GM12864 (cell line): Measurements from ENCODE around the gene CD33.
"Not testable (repeated sequence)": the region's sequence is repeated elsewhere in the genome, so short reads cannot be mapped to it uniquely, and the experiment has no call there.

ENCODE experiments used
- DNase-seq: peaks from one replicate; pipeline ENCODE4 v3.0.0-alpha.2; 2011; ENCODE audit warnings: low read depth
- H3K4me3 ChIP-seq: 2 replicates; pipeline ENCODE4 v1.5.1; 2011; ENCODE audit warnings: mild to moderate bottlenecking, low read depth, low read length, control low read depth
- TF ChIP-seq, protein P1 (sequence below): IDR thresholded peaks from 2 replicates; pipeline ENCODE4 v1.5.1; 2011; ENCODE audit warnings: low read depth, mild to moderate bottlenecking, moderate library complexity, low read length, control low read depth, inconsistent platforms; ENCODE audit errors: missing control alignments

The CD33 gene

GRCh38 chr19:51210191-51210784 is 14.6 kb upstream of the CD33 start:
- DNase-seq = no peak
- H3K4me3 ChIP-seq = no peak overlapping the region
- TF ChIP-seq, protein P1, sequence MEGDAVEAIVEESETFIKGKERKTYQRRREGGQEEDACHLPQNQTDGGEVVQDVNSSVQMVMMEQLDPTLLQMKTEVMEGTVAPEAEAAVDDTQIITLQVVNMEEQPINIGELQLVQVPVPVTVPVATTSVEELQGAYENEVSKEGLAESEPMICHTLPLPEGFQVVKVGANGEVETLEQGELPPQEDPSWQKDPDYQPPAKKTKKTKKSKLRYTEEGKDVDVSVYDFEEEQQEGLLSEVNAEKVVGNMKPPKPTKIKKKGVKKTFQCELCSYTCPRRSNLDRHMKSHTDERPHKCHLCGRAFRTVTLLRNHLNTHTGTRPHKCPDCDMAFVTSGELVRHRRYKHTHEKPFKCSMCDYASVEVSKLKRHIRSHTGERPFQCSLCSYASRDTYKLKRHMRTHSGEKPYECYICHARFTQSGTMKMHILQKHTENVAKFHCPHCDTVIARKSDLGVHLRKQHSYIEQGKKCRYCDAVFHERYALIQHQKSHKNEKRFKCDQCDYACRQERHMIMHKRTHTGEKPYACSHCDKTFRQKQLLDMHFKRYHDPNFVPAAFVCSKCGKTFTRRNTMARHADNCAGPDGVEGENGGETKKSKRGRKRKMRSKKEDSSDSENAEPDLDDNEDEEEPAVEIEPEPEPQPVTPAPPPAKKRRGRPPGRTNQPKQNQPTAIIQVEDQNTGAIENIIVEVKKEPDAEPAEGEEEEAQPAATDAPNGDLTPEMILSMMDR = no peak

- DNase-seq, H3K4me3 ChIP-seq: not testable (repeated sequence)
Observed at GRCh38 chr19:51210874-51211361, 14.0 kb upstream of the CD33 start.

DNA sequence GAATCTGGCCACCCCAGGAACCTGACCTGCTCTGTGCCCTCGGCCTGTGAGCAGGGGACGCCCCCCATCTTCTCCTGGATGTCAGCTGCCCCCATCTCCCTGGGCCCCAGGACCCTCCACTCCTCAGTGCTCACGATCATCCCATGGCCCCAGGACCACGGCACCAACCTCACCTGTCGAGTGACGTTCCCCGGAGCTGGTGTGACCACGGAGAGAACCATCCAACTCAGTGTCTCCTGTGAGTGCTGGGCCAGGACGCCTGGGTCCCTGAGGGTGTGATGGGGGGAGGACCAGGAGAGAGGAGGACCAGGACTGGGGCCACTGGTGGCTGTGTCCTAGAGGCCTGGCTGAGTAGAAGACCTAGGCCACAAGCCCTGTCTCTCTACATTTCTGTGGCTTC is 13.0 kb upstream of the CD33 start:
- DNase-seq = no peak
- H3K4me3 ChIP-seq = no peak overlapping the region
- TF ChIP-seq, protein P1 = no peak

- H3K4me3 ChIP-seq = no peak overlapping the region
- TF ChIP-seq, protein P1 = no peak
- no peak for DNase-seq
Observed at GRCh38 chr19:51219307-51219706, 5.6 kb upstream of the CD33 start.

DNA sequence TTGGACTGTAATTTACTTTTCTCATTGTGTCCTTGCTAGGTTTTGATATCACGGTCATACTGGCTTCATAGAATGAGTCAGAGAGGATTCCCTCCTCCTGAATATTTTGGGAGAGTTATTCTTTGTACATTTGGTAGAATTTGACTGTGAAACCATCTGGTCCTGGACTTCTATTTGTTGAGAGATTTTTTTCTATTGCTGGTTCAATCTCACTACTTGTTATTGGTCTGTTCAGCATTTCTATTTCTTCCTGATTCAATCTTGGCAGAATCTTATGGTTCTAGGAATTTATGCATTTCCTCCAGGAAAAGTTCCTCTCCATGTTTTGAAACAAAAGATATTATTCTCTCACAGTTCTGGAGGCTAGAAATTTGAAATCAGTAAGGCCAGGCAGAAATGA is 4.9 kb upstream of the CD33 start:
- TF ChIP-seq, protein P1 = no peak
- no peak overlapping the region for H3K4me3 ChIP-seq

GRCh38 chr19:51220996-51221395 is 3.9 kb upstream of the CD33 start:
- H3K4me3 ChIP-seq = no peak overlapping the region
- TF ChIP-seq, protein P1 = no peak
- DNase-seq = no peak

More for the DNA sequence above, 4.9 kb upstream of the CD33 start:
- DNase-seq = no peak

DNA sequence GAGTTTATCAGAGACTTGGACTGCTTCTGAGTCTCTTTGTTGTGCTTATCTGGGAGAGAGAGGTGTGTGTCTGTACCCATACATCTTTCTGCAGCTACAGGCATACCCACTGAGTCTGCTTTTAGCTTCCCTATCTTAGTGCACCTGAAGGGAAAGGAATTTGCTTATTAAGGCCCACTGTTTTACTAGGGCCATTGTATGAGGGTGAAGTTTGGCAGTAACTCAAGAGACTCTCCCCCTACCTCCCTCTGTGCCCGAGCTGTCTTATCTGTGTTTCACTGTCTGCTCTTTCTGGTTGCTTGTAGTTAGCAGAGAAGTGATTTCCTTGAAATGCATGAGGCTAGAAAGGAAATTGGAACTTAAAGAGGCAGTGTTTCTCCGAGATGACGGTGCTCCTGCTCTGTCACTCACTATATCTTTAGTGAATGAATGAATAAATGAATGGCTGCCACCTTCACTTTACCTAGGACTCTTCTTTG is 678 bp upstream of the CD33 start:
- H3K4me3 ChIP-seq = no peak overlapping the region
- DNase-seq = no peak
- TF ChIP-seq, protein P1 = no peak
